PFSK-1 (cell line): Measurements from ENCODE around the gene VSNL1.

ENCODE experiments used
- FOXP2 ChIP-seq: optimal IDR thresholded peaks from 2 replicates; pipeline ENCODE3; 2011; ENCODE audit warnings: borderline replicate concordance, control low read depth, inconsistent platforms; ENCODE audit not compliant: insufficient read depth; ENCODE audit errors: extremely low read length, extremely low read depth
- POLR2AphosphoS5 ChIP-seq: IDR thresholded peaks from 2 replicates; pipeline ENCODE4 v1.6.1; 2012; ENCODE audit warnings: low read depth, mild to moderate bottlenecking, control low read depth, low read length, moderate library complexity
- SIN3A ChIP-seq: IDR thresholded peaks from 2 replicates; pipeline ENCODE4 v1.6.1; 2012; ENCODE audit warnings: mild to moderate bottlenecking, low read length, moderate library complexity, borderline replicate concordance; ENCODE audit not compliant: insufficient read depth
- TAF1 ChIP-seq: IDR thresholded peaks from 2 replicates; pipeline ENCODE4 v1.6.1; 2012; ENCODE audit warnings: low read length, control low read depth, borderline replicate concordance; ENCODE audit not compliant: insufficient read depth
- TF ChIP-seq, protein P1 (sequence below), 2 experiments: IDR thresholded peaks; 2 replicates each; pipeline versions ENCODE4 v1.6.1 to v1.8.0; 2011 to 2012; ENCODE audit warnings: low read depth in 2 of 2, low read length in 2 of 2, control low read depth in 1 of 2, inconsistent platforms in 1 of 2, mild to moderate bottlenecking in 1 of 2, moderate library complexity in 1 of 2; ENCODE audit not compliant: insufficient read depth in 1 of 2

GRCh38 chr2:17667898-17668297, 127.4 kb downstream of the VSNL1 start:
- TF ChIP-seq, protein P1, sequence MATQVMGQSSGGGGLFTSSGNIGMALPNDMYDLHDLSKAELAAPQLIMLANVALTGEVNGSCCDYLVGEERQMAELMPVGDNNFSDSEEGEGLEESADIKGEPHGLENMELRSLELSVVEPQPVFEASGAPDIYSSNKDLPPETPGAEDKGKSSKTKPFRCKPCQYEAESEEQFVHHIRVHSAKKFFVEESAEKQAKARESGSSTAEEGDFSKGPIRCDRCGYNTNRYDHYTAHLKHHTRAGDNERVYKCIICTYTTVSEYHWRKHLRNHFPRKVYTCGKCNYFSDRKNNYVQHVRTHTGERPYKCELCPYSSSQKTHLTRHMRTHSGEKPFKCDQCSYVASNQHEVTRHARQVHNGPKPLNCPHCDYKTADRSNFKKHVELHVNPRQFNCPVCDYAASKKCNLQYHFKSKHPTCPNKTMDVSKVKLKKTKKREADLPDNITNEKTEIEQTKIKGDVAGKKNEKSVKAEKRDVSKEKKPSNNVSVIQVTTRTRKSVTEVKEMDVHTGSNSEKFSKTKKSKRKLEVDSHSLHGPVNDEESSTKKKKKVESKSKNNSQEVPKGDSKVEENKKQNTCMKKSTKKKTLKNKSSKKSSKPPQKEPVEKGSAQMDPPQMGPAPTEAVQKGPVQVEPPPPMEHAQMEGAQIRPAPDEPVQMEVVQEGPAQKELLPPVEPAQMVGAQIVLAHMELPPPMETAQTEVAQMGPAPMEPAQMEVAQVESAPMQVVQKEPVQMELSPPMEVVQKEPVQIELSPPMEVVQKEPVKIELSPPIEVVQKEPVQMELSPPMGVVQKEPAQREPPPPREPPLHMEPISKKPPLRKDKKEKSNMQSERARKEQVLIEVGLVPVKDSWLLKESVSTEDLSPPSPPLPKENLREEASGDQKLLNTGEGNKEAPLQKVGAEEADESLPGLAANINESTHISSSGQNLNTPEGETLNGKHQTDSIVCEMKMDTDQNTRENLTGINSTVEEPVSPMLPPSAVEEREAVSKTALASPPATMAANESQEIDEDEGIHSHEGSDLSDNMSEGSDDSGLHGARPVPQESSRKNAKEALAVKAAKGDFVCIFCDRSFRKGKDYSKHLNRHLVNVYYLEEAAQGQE (IDR thresholded peaks at IDR 0.05; ENCODE audit: insufficient read depth in 1 of 2, low read depth in 2 of 2, low read length in 2 of 2), result no peak
- TF ChIP-seq POLR2AphosphoS5 (no peak), TAF1 (no peak), FOXP2 (no peak), SIN3A (no peak)
